Glomerular visceral epithelial cell (primary cell): ENCODE results near the gene QSOX1.

Experiments used
- DNase-seq: peaks from one replicate; pipeline ENCODE4 v3.0.0-alpha.2; 2016; ENCODE audit errors: extremely low spot score

Gene QSOX1

DNA sequence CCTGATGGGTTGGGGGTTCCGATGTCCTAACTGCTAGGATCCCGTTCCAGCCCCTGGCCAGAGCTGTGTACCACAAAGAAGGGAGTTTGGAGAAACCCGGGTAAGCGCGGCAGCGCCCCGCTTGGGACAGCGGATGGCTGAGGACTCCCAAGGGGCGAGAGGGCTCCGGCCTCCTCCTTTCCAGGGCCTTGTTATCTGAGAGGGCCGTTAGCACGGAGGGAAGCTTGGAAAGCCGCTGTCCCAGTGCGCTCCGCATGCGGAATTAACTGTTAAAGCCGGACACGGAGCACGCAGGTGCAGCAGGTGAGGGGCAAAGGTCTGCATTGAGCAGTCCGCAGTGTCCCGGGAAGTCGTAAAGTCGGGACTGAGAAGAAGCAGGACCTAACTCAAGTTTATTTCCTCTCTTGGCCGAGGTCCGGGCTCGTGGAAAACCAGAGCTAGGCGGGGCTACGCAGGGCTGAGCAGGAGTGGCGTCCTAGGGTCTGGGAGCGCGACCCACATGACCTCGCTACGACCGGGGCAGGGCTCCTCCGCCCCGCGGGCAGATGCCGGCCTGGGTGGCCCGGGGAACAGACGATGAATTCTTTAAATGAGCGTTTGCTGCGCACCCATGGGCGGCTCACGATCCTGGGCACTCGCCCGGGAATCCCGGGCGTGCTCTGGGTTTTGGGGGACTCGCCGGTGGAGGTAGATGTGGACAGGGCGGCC is 79.9 kb downstream of the QSOX1 start:
- no peak for DNase-seq

DNA sequence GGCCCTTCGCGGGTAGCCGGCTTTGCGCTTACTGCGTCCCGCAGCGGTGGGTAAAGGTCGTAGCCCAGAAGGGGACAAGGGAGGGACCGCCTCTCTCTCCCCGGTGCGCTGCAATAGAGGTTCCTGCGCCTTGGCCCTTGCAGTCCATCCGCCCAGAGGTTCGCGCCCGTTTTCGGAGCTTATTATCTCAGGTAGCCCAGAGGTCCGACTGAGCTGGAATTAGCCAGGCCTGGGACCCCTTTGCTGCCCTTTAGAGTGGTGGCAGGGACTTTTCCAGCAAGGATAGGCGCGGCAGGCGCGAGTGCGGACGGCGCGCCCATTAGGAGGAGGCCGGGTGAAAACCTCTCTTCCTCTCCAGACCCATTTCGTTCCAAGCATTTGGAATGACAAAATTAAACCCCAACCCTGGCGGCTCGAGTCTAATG is 80.4 kb downstream of the QSOX1 start:
- DNase-seq = no peak

DNA sequence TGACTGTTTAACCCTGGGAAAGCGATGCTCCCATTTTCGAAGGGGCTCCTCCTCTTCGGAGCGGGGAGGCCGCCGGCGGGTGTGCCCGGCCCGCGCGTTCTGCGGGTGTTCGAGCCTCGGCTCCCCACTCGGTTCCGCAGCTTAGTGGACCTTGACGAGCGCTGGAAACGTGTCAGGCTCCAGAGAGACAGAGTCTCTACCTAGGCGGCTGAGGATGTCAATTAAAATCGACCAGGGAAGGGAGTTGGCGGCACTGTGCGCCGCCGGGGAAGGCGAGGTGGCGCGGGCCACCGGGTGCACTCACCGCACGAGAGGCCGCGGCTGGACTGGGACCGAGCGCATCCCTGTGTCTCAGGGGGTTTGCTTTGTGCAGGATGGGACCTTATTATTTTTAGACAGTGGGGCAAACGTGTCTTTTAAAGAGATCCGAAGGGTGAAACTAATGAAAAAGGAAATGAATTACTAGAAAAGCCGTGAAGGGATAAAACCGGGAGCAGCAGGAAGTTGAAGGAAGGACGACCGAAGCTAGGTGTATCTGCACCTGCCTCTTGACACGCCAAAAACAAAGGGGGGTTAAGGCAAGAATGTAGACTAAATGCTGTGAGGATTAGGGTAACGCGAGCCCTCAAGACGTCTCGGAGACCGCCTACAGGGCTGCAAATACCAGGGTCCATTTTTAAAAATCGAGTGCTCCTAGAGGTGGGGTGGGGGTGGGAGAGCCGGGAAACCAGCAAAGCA is 81.0 kb downstream of the QSOX1 start:
- no peak for DNase-seq

DNA sequence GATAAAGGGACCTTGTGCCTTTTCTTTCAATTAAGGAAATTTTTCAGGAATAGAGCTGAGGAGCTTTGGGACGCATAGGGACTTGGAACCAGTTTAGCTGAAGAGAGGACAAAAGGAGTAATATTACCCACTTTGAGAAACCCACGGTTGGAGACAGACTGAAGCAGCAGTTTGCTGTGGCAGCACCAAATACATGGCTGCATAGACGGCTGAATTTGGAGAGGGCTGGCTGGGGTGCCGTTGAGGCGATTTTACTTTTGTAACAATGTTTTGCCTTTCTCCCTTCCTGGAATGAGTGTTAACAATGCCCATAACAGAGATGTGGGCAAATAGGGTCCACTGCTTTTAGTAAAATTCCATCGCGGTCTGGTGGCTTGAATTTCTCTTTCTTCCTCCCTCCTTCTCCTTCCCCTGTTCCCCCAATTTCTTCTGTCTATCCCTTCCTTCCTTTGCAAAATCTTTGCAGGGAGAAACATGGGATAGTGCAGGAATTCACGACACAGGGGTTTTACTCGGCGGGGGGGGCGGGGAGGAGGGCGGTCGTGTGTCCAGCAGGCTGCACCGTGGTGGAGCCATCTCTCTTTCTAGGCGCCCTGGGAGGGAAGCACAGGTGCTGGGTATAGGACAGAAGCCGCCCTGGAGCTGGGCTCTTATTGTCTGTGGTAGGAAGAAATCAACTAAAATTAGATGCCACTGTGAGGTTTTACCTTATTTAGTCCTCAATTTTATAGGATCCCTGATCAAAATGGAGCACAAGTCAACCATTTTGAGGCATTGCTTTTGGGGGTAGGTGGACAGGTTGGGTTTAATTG is 82.2 kb downstream of the QSOX1 start:
- no peak for DNase-seq

GRCh38 chr1:180237869-180238476 is 83.3 kb downstream of the QSOX1 start:
- no peak for DNase-seq

DNA sequence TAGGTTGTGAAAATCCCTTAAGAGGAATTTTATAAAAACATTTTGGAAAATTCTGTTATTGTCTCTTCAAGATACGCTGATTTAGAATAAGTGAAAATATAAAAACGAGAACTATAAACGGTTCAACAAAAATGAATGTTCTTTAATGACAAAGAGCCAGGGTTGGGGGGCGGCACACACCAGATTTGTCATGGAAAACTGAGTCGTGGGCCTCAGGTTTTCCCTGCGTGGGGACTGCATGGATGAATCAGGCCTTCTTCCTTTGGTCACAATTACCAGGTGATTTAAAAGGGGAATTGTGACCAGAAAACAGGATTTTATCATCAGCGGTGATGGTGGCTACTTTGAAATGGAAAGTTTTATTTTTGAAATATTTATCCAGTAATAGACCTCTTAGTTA is 84.0 kb downstream of the QSOX1 start:
- no peak for DNase-seq

- no peak for DNase-seq
Measured at GRCh38 chr1:180239145-180240096, 84.8 kb downstream of the QSOX1 start.

DNA sequence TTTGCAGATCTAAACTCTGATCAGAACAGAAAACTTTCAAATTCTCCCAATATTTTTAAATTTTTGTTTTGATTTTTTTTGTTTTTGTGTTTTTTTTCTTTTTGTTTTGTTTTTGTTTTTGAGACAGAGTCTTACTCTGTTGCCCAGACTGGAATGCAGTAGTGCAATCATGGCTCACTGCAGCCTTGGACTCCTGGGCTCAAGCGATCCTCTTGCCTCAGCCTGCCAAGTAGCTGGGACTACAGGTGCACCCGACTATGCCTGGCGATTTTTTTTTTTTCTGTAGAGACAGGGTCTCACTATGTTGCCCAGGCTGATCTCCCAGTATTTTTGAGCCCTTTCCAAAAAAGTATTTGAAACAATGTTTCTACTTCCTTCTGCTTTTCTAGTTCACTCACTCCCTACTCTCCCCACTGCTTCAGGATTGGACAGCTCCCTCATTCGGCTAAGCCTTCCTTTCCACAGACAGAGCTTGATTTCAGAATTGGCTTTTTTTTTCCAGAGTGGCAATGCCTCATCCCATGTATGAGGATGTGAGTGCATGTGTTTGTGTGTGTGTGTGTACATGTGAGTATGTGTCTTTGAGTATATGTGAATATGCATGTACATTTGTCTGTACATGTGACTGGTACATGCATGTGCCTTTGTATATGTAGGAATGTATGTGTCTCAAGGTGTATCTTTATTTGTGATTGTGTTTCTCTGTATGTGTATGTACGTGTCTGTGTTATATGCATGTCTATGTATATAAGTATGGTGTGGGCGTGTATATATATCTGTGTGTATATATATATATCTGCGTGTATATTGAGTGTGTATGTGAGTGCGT is 87.3 kb downstream of the QSOX1 start:
- DNase-seq = no peak

GRCh38 chr1:180243517-180244221 is 89.0 kb downstream of the QSOX1 start:
- no peak for DNase-seq

DNA sequence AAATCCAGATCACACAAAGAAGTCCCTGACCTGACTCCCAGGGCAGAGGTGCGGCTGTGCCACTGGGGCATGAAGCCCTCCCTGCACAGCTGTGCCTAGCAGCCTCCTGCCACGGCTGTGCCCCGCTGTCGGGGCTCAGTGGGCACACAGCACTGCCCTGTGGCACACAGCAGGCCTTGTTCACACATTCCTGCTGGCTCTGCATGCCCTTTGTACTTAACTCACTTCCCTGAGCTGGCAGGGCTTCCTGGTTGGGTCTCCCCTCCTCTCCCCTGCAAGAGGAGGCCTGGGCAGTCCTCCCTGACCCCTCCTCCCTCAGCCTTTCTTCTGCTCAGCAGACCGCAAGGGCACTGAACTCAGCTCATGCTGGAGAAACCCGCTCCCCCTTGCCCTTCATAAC is 90.2 kb downstream of the QSOX1 start:
- no peak for DNase-seq

GRCh38 chr1:180246579-180246978 is 91.9 kb downstream of the QSOX1 start:
- DNase-seq = no peak

GRCh38 chr1:180247061-180247460 is 92.4 kb downstream of the QSOX1 start:
- no peak for DNase-seq

- no peak for DNase-seq
Measured at GRCh38 chr1:180247580-180247979, 92.9 kb downstream of the QSOX1 start.

- DNase-seq = no peak
Measured at GRCh38 chr1:180248176-180248575, 93.5 kb downstream of the QSOX1 start.

- no peak for DNase-seq
Measured at GRCh38 chr1:180248731-180249681, 94.3 kb downstream of the QSOX1 start.

DNA sequence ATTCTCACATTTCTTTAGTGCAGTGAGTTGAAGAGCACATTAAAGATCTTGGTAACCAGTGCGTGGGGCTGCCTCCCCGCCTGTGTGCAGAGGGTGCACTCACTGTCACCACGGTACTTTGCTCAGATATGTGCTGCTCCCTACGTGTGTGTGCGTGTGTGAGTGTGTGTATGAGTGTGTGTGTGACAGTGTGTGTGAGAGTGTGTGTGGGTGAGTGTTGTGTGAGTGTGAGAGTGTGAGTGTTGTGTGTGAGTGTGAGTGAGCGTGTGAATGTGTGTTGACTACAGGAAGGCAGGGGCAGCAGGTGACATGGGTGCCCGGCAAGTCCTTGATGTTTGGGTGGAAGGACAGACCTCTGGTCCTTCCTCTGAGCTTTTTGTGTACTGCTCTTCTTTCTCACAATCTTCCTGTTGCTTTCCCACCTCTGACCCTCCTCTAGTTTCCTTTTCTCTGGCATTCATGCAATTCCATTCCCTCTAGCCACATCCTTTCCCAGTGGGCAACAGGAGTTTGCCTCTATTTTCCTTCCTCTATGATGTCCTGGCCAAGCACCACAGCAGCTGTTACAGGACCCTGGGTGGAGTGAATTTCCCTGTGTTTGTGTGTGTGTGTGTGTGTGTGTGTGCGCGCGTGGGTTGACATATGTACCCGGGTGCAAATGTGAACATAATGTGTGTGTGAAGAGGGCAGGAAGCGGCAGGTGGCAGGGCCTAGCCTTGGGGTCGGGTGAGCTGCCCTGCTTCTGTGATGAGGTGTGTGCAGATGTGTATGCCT is 95.2 kb downstream of the QSOX1 start:
- DNase-seq = no peak

- DNase-seq = no peak
Measured at GRCh38 chr1:180250499-180250770, 95.8 kb downstream of the QSOX1 start.
